GM12878 (cell line): ENCODE results near the gene ARL5A. TPM values are rescaled to one million over a fixed set of nuclear protein-coding genes. Genes with fewer than 3 reads are reported as not detected.

Experiments
- ATAC-seq: fragments of 200-7000 bp; cut with Tn5 transposase; 3 replicates; pipeline ENCODE4 v1.9.1; 2020; ENCODE audit warnings: mild to moderate bottlenecking, moderate library complexity
- BruUV-seq: library from RNA; stranded (reverse); fragments of 400-500 nt; replicated peaks from 2 replicates; lab custom pipeline; 2021; lab: Mats Ljungman, UMichigan
- CTCF ChIA-PET: fragments of 300-600 bp; sonication (Branson Sonifier 250); formaldehyde crosslinking; extraction: SDS; loops from one replicate; lab custom pipeline; 2021; ENCODE audit warnings: inconsistent platforms; lab: Yijun Ruan, JAX
- POLR2A ChIA-PET: fragments of 350-600 bp; formaldehyde crosslinking; extraction: SDS; loops from one replicate; lab custom pipeline; 2021; ENCODE audit warnings: inconsistent platforms; lab: Charles Lee
- RAD21 ChIA-PET: fragments of 300-600 bp; sonication (Branson Sonifier 250); formaldehyde crosslinking; loops from one replicate; lab custom pipeline; 2023; ENCODE audit warnings: antibody characterized with exemption; ENCODE audit not compliant: unreplicated experiment; lab: Charles Lee
- SMC1A ChIA-PET: fragments of 300-600 bp; sonication (Branson Sonifier 250); formaldehyde crosslinking; loops from one replicate; lab custom pipeline; 2023; ENCODE audit not compliant: unreplicated experiment, uncharacterized antibody; lab: Charles Lee
- DNase-seq: peaks from one replicate; pipeline ENCODE4 v3.0.0-alpha.2; 2011; ENCODE audit warnings: low read depth, low spot score
- FAIRE-seq: peaks from 3 replicates; lab custom pipeline; 2011; peaks lifted over from hg19 to GRCh38; lab: Jason Lieb, UNC
- H2AFZ ChIP-seq: 2 replicates; pipeline ENCODE4 v1.6.0; 2011; ENCODE audit warnings: low read depth, low read length, control low read depth; ENCODE audit not compliant: control insufficient read depth
- H3K27ac ChIP-seq: 2 replicates; pipeline ENCODE4 v1.5.1; 2011; ENCODE audit warnings: control low read depth; ENCODE audit not compliant: control insufficient read depth, insufficient read depth
- H3K27me3 ChIP-seq, 2 experiments: replicated peaks in 1 of 2; 2 replicates each; pipeline versions ENCODE4 v1.6.0 to v1.6.1; 2011; ENCODE audit warnings: low read length in 1 of 2; ENCODE audit not compliant: control insufficient read depth in 2 of 2, insufficient read depth in 2 of 2
- H3K36me3 ChIP-seq, 2 experiments: 2 replicates each; pipeline ENCODE4 v1.5.1; 2011; ENCODE audit warnings: low read length in 1 of 2; ENCODE audit not compliant: control insufficient read depth in 2 of 2, insufficient read depth in 2 of 2
- H3K4me1 ChIP-seq: 2 replicates; pipeline ENCODE4 v1.6.1; 2011; ENCODE audit warnings: mild to moderate bottlenecking, low read length, moderate library complexity, mixed read lengths; ENCODE audit not compliant: control insufficient read depth, insufficient read depth
- H3K4me2 ChIP-seq: 2 replicates; pipeline ENCODE4 v1.6.0; 2011; ENCODE audit warnings: control low read depth; ENCODE audit not compliant: control insufficient read depth, insufficient read depth
- H3K4me3 ChIP-seq: fragments of 200-600 bp; sonication (generic); 2 replicates; pipeline ENCODE4 v1.5.1; 2016
- H3K79me2 ChIP-seq: 2 replicates; pipeline ENCODE4 v1.6.0; 2011; ENCODE audit warnings: low read length; ENCODE audit not compliant: control insufficient read depth, insufficient read depth
- H3K9ac ChIP-seq: 2 replicates; pipeline ENCODE4 v1.8.0; 2011; ENCODE audit warnings: low read length, control low read depth, mixed read lengths; ENCODE audit not compliant: control insufficient read depth, insufficient read depth
- H3K9me3 ChIP-seq: replicated peaks from 3 replicates; pipeline ENCODE4 v1.5.1; 2011; ENCODE audit warnings: mild to moderate bottlenecking, low read length; ENCODE audit not compliant: control insufficient read depth, insufficient read depth
- H4K20me1 ChIP-seq: 2 replicates; pipeline ENCODE4 v1.6.0; 2011; ENCODE audit not compliant: control insufficient read depth, insufficient read depth
- CBX3 ChIP-seq: fragments of 200-600 bp; sonication (generic); IDR thresholded peaks from 2 replicates; pipeline ENCODE4 v1.6.1; 2016; ENCODE audit warnings: low read depth, borderline replicate concordance
- CEBPB ChIP-seq, 2 experiments: fragments of 150-350 bp in 1 of 2; IDR thresholded peaks; 2 replicates each; pipeline ENCODE4 v1.6.1; 2012 to 2014; ENCODE audit warnings: low read depth in 2 of 2, low read length in 2 of 2, borderline replicate concordance in 1 of 2, inconsistent platforms in 1 of 2
- HCFC1 ChIP-seq: fragments of 150-350 bp; IDR thresholded peaks from 2 replicates; pipeline ENCODE4 v1.6.1; 2014; ENCODE audit warnings: low read length
- MTA2 ChIP-seq: fragments of 450-650 bp; IDR thresholded peaks from 2 replicates; pipeline ENCODE4 v1.6.1; 2016; ENCODE audit warnings: low read depth, mild to moderate bottlenecking, moderate library complexity
- PKNOX1 ChIP-seq: fragments of 450-650 bp; IDR thresholded peaks from 2 replicates; pipeline ENCODE4 v1.6.1; 2016; ENCODE audit warnings: mild to moderate bottlenecking
- POLR2AphosphoS2 ChIP-seq: IDR thresholded peaks from 2 replicates; pipeline ENCODE4 v1.6.1; 2011; ENCODE audit warnings: low read depth, mild to moderate bottlenecking, low read length, improper control_type of control experiment, moderate library complexity
- RFX5 ChIP-seq: IDR thresholded peaks from 2 replicates; pipeline ENCODE4 v1.6.1; 2011; ENCODE audit warnings: low read depth, low read length, improper control_type of control experiment
- RUNX3 ChIP-seq: IDR thresholded peaks from 2 replicates; pipeline ENCODE4 v1.6.1; 2012; ENCODE audit warnings: low read length, inconsistent platforms
- SMAD5 ChIP-seq: IDR thresholded peaks from 2 replicates; pipeline ENCODE4 v1.6.1; 2016; ENCODE audit warnings: antibody characterized with exemption, low read depth
- SREBF1 ChIP-seq: IDR thresholded peaks from 2 replicates; pipeline ENCODE4 v1.6.1; 2012; ENCODE audit warnings: mild to moderate bottlenecking, low read length
- STAT1 ChIP-seq: fragments of 450-650 bp; conservative IDR thresholded peaks from 2 replicates; pipeline ENCODE4 v1.6.1; 2014; ENCODE audit warnings: antibody characterized with exemption, mild to moderate bottlenecking
- TCF12 ChIP-seq: IDR thresholded peaks from 2 replicates; pipeline ENCODE4 v1.6.1; 2011; ENCODE audit warnings: low read depth, mild to moderate bottlenecking, low read length
- ZNF687 ChIP-seq: fragments of 450-650 bp; IDR thresholded peaks from 2 replicates; pipeline ENCODE4 v1.6.1; 2017; ENCODE audit warnings: mild to moderate bottlenecking, moderate library complexity
- ZZZ3 ChIP-seq: IDR thresholded peaks from 2 replicates; pipeline ENCODE4 v1.6.1; 2011; ENCODE audit warnings: low read depth; ENCODE audit not compliant: control insufficient read depth, insufficient read length
- WGBS: methylation state at CpG from one replicate; pipeline ENCODE4 v1.1.6; 2016; ENCODE audit warnings: low lambda C conversion rate; ENCODE audit not compliant: insufficient replicate concordance, insufficient coverage; ENCODE audit errors: missing lambda C conversion rate; 5-methylcytosine and 5-hydroxymethylcytosine counted together
- in situ Hi-C: fragments of 300-500 bp; cut with MboI; formaldehyde crosslinking; loops from 9 replicates; pipeline ENCODE4 v1.14.3; 2018; ENCODE audit warnings: mixed read lengths
- intact Hi-C: fragments of 100-400 bp; cut with micrococcal nuclease; formaldehyde crosslinking; loops from one replicate; pipeline ENCODE4 v1.14.2; 2022; ENCODE audit not compliant: unreplicated experiment
- polyA plus RNA-seq, 11 experiments: library from polyadenylated mRNA; depleted of rRNA in 4 of 11; unstranded in 6 of 11; stranded (reverse) in 5 of 11; fragments of >200 nt; fragmentation: Nextera tagmentation in 4 of 11; fragmentation: Illumina TruSeq in 1 of 11; extraction: Ambion mirVana in 4 of 11; extraction: Trizol in 1 of 11; gene quantifications; 1 replicate in 1 of 11; 2 replicates in 10 of 11; pipeline versions ENCODE4 v1.2.1 to v1.2.3, GENCODE V29; 2011 to 2016; ENCODE audit warnings: inconsistent platforms in 2 of 11, missing spikeins in 2 of 11, low read depth in 1 of 11
- total RNA-seq, 4 experiments: library from RNA; depleted of rRNA in 3 of 4; stranded (reverse); fragments of >200 nt in 3 of 4; fragmentation: Illumina TruSeq in 1 of 4; extraction: Trizol in 1 of 4; gene quantifications; 2 replicates each; pipeline versions ENCODE4 v1.2.1 to v1.2.3, GENCODE V29; 2013 to 2021

The ARL5A gene
- total and polyA plus RNA-seq, 10 of the 15 experiments (the other 5 are each of a cell fraction or from before 2014, with no cell fraction given): 9.4 to 52.9 (median 32.0) TPM

- DNase-seq: no peak
- in situ Hi-C loops (no loop called here), intact Hi-C loops (no loop called here)
- RAD21 ChIA-PET: no interaction called here
- no peak overlapping the region for H3K9ac ChIP-seq
- no peak for ATAC-seq
- no peak overlapping the region for H2AFZ ChIP-seq
- H3K9me3 ChIP-seq: no peaks in the 10 kb centered on the region; the same call in 2 of the 3 replicates
- no peak overlapping the region for H3K4me2 ChIP-seq
- no TSS peak for BruUV-seq
- H3K27me3 ChIP-seq: no peaks in the 10 kb centered on the region
- CTCF ChIA-PET: interaction anchor here (2.3 kb wide), 1 partner anchor 10 kb away, joined by 12 read pairs; no protein-coding TSS in a partner anchor
- SMC1A ChIA-PET: interaction anchor here (0.8 kb wide), 1 partner anchor 12 kb away, joined by 3 read pairs; no protein-coding TSS in a partner anchor
- no peaks in the 10 kb centered on the region for H3K4me1 ChIP-seq
- no peaks in the 10 kb centered on the region for H4K20me1 ChIP-seq
- H3K79me2 ChIP-seq: peaks cover 53% of the 10 kb centered on the region
- no peak for FAIRE-seq
- POLR2A ChIA-PET: no interaction called here
- WGBS: 95% methylated on average over 3 of the region's 3 CpGs
- H3K36me3 ChIP-seq: peaks cover 0 to 29% of the 10 kb centered on the region in 2 experiments; a peak in 3 of 4 replicates
- TF ChIP-seq RFX5: no peak
- TF ChIP-seq TCF12: no peak
- TF ChIP-seq POLR2AphosphoS2: no peak
- TF ChIP-seq SMAD5: no peak
- TF ChIP-seq HCFC1: no peak
- H3K27ac ChIP-seq: no peak overlapping the region
- no peak overlapping the region for H3K4me3 ChIP-seq
These were observed 10.3 kb downstream of the ARL5A start for GRCh38 chr2:151817929-151818328.

- SMC1A ChIA-PET: interaction anchor here (0.7 to 1.3 kb wide), 3 partner anchors 10 to 337 kb away, joined by 3 read pairs; no protein-coding TSS in a partner anchor
- intact Hi-C loops (no loop called here), in situ Hi-C loops (no loop called here)
- Histone ChIP-seq H3K9me3 (no peaks in the 10 kb centered on the region; the same call in 1 of the 3 replicates), H3K4me3 (no peak overlapping the region), H3K36me3 (peaks cover 0 to 31% of the 10 kb centered on the region in 2 experiments), H2AFZ (no peak overlapping the region), H3K27me3 (no peaks in the 10 kb centered on the region), H4K20me1 (no peaks in the 10 kb centered on the region), H3K79me2 (peaks cover 43% of the 10 kb centered on the region), H3K27ac (no peak overlapping the region), H3K4me1 (no peaks in the 10 kb centered on the region), H3K4me2 (no peak overlapping the region), H3K9ac (no peak overlapping the region)
- POLR2A ChIA-PET: no interaction called here
- RAD21 ChIA-PET: interaction anchor here (1.3 kb wide), 1 partner anchor 23 kb away, joined by 4 read pairs; no protein-coding TSS in a partner anchor
- BruUV-seq: no TSS peak
- ATAC-seq (no peak), DNase-seq (no peak), FAIRE-seq (no peak)
- WGBS: 98% methylated on average over 2 of the region's 2 CpGs
- CTCF ChIA-PET: interaction anchor here (0.9 to 1.2 kb wide), 3 partner anchors 10 to 55 kb away, joined by 3 to 6 read pairs (median 3); no protein-coding TSS in a partner anchor
- no peak for TF ChIP-seq PKNOX1
- no peak for TF ChIP-seq STAT1
- no peak for TF ChIP-seq ZZZ3
- TF ChIP-seq ZNF687: no peak
- no peak for TF ChIP-seq MTA2
- TF ChIP-seq CEBPB (IDR thresholded peaks at IDR 0.05; ENCODE audit: borderline replicate concordance in 1 of 2, low read depth in 2 of 2, low read length in 2 of 2): no peak
- no peak for TF ChIP-seq CBX3
- no peak for TF ChIP-seq RUNX3
- TF ChIP-seq SREBF1: no peak
- TF ChIP-seq SMAD5: no peak
These were observed 11.4 kb downstream of the ARL5A start for GRCh38 chr2:151816843-151817242.
